HCT116 (cell line): ENCODE data around the gene SPIRE2.

Experiments
- CEBPB ChIP-seq: IDR thresholded peaks from 2 replicates; pipeline ENCODE4 v1.6.1; 2012; ENCODE audit warnings: low read depth
- ELF1 ChIP-seq: IDR thresholded peaks from 2 replicates; pipeline ENCODE4 v1.6.1; 2012; ENCODE audit warnings: low read depth, borderline replicate concordance
- EZH2phosphoT487 ChIP-seq: fragments of 200-600 bp; IDR thresholded peaks from 2 replicates; pipeline ENCODE4 v1.6.1; 2018; ENCODE audit warnings: antibody characterized with exemption, borderline replicate concordance
- JUND ChIP-seq: IDR thresholded peaks from 2 replicates; pipeline ENCODE4 v1.6.1; 2012
- POLR2A ChIP-seq: IDR thresholded peaks from 2 replicates; pipeline ENCODE4 v1.7.0; 2011; ENCODE audit warnings: borderline replicate concordance; ENCODE audit not compliant: insufficient read depth, insufficient read length; ENCODE audit errors: extremely low read depth
- POLR2AphosphoS5 ChIP-seq: IDR thresholded peaks from 2 replicates; pipeline ENCODE4 v1.6.1; 2011; ENCODE audit warnings: mild to moderate bottlenecking, low read depth, low read length, moderate library complexity
- RAD21 ChIP-seq: IDR thresholded peaks from 2 replicates; pipeline ENCODE4 v1.6.1; 2012; ENCODE audit warnings: low read depth, mild to moderate bottlenecking
- SP1 ChIP-seq: IDR thresholded peaks from 2 replicates; pipeline ENCODE4 v1.6.1; 2012; ENCODE audit warnings: low read depth
- SRF ChIP-seq: IDR thresholded peaks from 2 replicates; pipeline ENCODE4 v1.6.1; 2012; ENCODE audit warnings: low read depth
- TF ChIP-seq, protein P1 (sequence below), 3 experiments: fragments of 200-600 bp in 1 of 3; sonication (generic) in 1 of 3; IDR thresholded peaks in 2 of 3; conservative IDR thresholded peaks in 1 of 3; 2 replicates each; pipeline ENCODE4 v1.5.1; 2012 to 2017; ENCODE audit warnings: low read depth in 2 of 3, low read length in 2 of 3, antibody characterized with exemption in 1 of 3, borderline replicate concordance in 1 of 3, control low read depth in 1 of 3, mild to moderate bottlenecking in 1 of 3, mixed read lengths in 1 of 3, mixed run types in 1 of 3, moderate library complexity in 1 of 3; ENCODE audit not compliant: insufficient read depth in 1 of 3
- TF ChIP-seq, protein P2 (sequence below): IDR thresholded peaks from 2 replicates; pipeline ENCODE4 v1.6.1; 2012
- TF ChIP-seq, protein P3 (sequence below): IDR thresholded peaks from 2 replicates; pipeline ENCODE4 v1.6.1; 2011; ENCODE audit warnings: mild to moderate bottlenecking, low read length, moderate library complexity; ENCODE audit not compliant: insufficient replicate concordance; ENCODE audit errors: extremely low read depth
- TF ChIP-seq, protein P4 (sequence below): IDR thresholded peaks from 2 replicates; pipeline ENCODE4 v1.6.1; 2012; ENCODE audit warnings: low read depth
- TF ChIP-seq, protein P5 (sequence below): IDR thresholded peaks from 2 replicates; pipeline ENCODE4 v1.6.1; 2012

DNA sequence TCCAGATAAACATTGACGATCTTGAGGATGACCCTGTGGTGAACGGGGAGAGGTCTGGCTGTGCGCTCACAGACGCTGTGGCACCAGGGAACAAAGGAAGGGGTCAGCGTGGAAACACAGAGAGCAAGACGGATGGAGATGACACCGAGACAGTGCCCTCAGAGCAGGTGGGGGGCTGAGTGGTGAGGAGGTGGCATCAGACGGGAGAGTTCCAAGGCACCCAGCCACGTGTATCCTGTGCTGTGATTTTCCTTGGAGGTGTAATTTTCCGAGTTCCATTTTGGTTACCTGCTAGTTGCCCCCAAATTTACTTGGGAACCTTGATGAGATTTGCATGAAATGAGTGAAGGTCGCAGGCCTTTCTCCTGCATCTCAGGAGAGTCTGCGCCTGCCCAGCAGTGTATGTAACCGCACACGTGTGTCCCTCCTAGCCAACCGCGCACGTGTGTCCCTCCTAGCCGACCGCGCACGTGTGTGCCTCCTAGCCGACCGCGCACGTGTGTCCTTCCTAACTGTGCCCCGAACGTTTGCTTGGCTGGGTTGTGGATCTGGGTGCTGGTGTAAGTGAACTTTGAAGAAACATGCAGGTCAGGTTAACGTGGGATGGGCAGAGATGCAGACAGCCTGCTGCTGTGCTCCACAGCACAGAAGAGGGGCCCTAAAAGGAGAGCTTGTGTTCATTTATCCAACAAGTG lies 55.2 kb downstream of the SPIRE2 start:
- TF ChIP-seq POLR2A: no peak
- TF ChIP-seq, protein P1, sequence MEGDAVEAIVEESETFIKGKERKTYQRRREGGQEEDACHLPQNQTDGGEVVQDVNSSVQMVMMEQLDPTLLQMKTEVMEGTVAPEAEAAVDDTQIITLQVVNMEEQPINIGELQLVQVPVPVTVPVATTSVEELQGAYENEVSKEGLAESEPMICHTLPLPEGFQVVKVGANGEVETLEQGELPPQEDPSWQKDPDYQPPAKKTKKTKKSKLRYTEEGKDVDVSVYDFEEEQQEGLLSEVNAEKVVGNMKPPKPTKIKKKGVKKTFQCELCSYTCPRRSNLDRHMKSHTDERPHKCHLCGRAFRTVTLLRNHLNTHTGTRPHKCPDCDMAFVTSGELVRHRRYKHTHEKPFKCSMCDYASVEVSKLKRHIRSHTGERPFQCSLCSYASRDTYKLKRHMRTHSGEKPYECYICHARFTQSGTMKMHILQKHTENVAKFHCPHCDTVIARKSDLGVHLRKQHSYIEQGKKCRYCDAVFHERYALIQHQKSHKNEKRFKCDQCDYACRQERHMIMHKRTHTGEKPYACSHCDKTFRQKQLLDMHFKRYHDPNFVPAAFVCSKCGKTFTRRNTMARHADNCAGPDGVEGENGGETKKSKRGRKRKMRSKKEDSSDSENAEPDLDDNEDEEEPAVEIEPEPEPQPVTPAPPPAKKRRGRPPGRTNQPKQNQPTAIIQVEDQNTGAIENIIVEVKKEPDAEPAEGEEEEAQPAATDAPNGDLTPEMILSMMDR (IDR thresholded peaks at IDR 0.05 in 2 of 3, conservative IDR thresholded peaks at IDR 0.05 in 1 of 3; ENCODE audit: borderline replicate concordance in 1 of 3, insufficient read depth in 1 of 3, low read depth in 2 of 3, low read length in 2 of 3): no peak
- TF ChIP-seq EZH2phosphoT487: no peak
- TF ChIP-seq, protein P2, sequence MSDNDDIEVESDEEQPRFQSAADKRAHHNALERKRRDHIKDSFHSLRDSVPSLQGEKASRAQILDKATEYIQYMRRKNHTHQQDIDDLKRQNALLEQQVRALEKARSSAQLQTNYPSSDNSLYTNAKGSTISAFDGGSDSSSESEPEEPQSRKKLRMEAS: no peak
- TF ChIP-seq SP1: no peak
- TF ChIP-seq, protein P3, sequence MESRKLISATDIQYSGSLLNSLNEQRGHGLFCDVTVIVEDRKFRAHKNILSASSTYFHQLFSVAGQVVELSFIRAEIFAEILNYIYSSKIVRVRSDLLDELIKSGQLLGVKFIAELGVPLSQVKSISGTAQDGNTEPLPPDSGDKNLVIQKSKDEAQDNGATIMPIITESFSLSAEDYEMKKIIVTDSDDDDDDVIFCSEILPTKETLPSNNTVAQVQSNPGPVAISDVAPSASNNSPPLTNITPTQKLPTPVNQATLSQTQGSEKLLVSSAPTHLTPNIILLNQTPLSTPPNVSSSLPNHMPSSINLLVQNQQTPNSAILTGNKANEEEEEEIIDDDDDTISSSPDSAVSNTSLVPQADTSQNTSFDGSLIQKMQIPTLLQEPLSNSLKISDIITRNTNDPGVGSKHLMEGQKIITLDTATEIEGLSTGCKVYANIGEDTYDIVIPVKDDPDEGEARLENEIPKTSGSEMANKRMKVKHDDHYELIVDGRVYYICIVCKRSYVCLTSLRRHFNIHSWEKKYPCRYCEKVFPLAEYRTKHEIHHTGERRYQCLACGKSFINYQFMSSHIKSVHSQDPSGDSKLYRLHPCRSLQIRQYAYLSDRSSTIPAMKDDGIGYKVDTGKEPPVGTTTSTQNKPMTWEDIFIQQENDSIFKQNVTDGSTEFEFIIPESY: no peak
- TF ChIP-seq SRF: no peak
- no peak for TF ChIP-seq POLR2AphosphoS5
- TF ChIP-seq, protein P4, sequence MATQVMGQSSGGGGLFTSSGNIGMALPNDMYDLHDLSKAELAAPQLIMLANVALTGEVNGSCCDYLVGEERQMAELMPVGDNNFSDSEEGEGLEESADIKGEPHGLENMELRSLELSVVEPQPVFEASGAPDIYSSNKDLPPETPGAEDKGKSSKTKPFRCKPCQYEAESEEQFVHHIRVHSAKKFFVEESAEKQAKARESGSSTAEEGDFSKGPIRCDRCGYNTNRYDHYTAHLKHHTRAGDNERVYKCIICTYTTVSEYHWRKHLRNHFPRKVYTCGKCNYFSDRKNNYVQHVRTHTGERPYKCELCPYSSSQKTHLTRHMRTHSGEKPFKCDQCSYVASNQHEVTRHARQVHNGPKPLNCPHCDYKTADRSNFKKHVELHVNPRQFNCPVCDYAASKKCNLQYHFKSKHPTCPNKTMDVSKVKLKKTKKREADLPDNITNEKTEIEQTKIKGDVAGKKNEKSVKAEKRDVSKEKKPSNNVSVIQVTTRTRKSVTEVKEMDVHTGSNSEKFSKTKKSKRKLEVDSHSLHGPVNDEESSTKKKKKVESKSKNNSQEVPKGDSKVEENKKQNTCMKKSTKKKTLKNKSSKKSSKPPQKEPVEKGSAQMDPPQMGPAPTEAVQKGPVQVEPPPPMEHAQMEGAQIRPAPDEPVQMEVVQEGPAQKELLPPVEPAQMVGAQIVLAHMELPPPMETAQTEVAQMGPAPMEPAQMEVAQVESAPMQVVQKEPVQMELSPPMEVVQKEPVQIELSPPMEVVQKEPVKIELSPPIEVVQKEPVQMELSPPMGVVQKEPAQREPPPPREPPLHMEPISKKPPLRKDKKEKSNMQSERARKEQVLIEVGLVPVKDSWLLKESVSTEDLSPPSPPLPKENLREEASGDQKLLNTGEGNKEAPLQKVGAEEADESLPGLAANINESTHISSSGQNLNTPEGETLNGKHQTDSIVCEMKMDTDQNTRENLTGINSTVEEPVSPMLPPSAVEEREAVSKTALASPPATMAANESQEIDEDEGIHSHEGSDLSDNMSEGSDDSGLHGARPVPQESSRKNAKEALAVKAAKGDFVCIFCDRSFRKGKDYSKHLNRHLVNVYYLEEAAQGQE: no peak
- no peak for TF ChIP-seq JUND
- no peak for TF ChIP-seq ELF1
- TF ChIP-seq, protein P5, sequence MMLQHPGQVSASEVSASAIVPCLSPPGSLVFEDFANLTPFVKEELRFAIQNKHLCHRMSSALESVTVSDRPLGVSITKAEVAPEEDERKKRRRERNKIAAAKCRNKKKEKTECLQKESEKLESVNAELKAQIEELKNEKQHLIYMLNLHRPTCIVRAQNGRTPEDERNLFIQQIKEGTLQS: no peak
- no peak for TF ChIP-seq RAD21
- no peak for TF ChIP-seq CEBPB
